Non-pigmented ciliary epithelial cell (primary cell): ENCODE data around the gene NXPH3.

Experiments used
- DNase-seq: peaks from one replicate; pipeline ENCODE4 v3.0.0-alpha.2; 2010; ENCODE audit warnings: low read depth

Gene NXPH3

DNA sequence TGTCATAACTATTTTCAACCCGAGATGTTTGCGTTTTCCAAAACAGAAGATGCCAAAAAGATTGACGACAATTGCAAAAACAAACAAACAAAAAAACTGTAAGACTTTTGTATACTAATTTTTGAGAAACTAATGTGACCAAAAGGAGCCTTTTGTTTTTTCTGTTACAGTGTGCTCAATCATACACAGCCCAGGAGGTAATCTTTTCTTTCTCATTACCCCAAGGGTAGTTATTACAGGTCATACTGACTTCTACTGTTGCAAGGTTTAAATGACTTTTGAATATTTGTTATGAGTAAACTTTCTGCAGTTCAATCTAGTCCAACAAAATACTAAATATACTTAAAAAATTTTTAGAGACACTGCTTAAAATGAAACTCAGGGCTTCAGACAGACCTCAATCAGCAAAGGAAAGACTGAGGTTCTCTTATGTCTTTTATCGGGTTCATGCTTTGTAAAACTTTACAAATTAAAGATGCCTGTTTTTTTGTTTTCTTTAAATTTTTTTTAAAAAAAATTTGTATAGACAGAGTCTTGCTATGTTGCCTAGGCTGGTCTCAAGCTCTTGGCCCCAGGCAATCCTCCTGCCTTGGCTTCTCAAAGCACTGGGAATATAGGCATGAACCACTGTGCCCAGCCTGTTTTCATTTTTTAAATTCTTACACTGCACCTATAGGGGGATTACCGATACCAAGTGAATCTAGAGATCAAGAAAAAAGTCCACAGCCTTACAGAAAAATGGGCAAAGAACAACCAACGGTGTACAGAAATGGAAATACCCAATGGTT, 54.6 kb downstream of the NXPH3 start:
- no peak for DNase-seq

DNA sequence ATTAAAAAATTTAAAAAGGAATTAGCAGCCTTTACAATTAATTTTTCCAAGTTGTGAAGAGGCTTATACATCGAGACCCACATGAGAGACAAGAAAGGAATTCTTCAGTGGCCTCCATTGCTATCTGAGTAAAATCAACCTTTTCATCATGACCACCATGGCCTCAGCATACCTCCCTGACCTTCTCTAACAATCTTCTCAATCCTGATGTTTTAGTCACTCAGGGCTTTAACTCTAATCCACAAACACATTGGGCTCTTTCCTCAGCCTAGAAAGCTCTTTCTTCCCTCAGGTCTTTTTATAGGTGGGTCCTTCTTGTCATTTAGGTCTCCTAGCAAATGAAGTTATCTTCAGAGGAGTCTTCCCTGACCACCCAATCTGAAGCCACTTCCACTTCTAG, 55.8 kb downstream of the NXPH3 start:
- DNase-seq, result no peak
